ENCODE measurements around the gene ADPRS.

The ADPRS gene

GRCh38 chr1:36096500-36097432, 8.1 kb downstream of the ADPRS start:
- H3K27ac ChIP-seq: peak overlapping the region; percentile 15; the same call in 1 of the 2 replicates
- no peak for TF ChIP-seq CTCF (conservative IDR thresholded peaks at IDR 0.05; ENCODE audit: low read depth)
- CTCF ChIA-PET: interaction anchor here (0.5 to 1.4 kb wide), 4 partner anchors 11 to 328 kb away, joined by 3 to 7 read pairs (median 4); no protein-coding TSS in a partner anchor
- POLR2A ChIA-PET (ENCODE audit: low non-redundant PET): interaction anchor here (0.9 kb wide), 1 partner anchor 54 kb away, joined by 3 read pairs; no protein-coding TSS in a partner anchor
- no peak for DNase-seq (ENCODE audit: low spot score)

- no peak for TF ChIP-seq CTCF (conservative IDR thresholded peaks at IDR 0.05; ENCODE audit: low read depth)
- H3K27ac ChIP-seq: 0 out of 2 replicates have a peak overlapping the region, but pooled peaks have one; percentile 15
- ChIA-PET POLR2A (ENCODE audit: low non-redundant PET) (interaction anchor here (0.9 kb wide), 1 partner anchor 53 kb away, joined by 3 read pairs; no protein-coding TSS in a partner anchor), CTCF (interaction anchor here (0.6 to 1.4 kb wide), 6 partner anchors 9 to 270 kb away, joined by 3 to 7 read pairs (median 3); no protein-coding TSS in a partner anchor)
- no peak for DNase-seq (ENCODE audit: low spot score)
These were observed 9.2 kb downstream of the ADPRS start for GRCh38 chr1:36097693-36098585.

- peak overlapping the region; percentile 38 for H3K27ac ChIP-seq
- ChIA-PET POLR2A (ENCODE audit: low non-redundant PET) (no interaction called here), CTCF (interaction anchor here (0.6 to 0.7 kb wide), 3 partner anchors 89 to 269 kb away, joined by 3 read pairs; no protein-coding TSS in a partner anchor)
- no peak for DNase-seq (ENCODE audit: low spot score)
- no peak for TF ChIP-seq CTCF (conservative IDR thresholded peaks at IDR 0.05; ENCODE audit: low read depth)
These were observed 10.1 kb downstream of the ADPRS start for GRCh38 chr1:36098650-36099365.

- ChIA-PET POLR2A (ENCODE audit: low non-redundant PET) (no interaction called here), CTCF (interaction anchor here (0.6 to 2.1 kb wide), 8 partner anchors 16 to 200 kb away, joined by 3 to 11 read pairs (median 4); partner anchors contain the start of gene TRAPPC3)
- peak; percentile 86 for TF ChIP-seq CTCF (conservative IDR thresholded peaks at IDR 0.05; ENCODE audit: low read depth)
- peak; percentile 76 for DNase-seq (ENCODE audit: low spot score)
- peak overlapping the region; percentile 38 for H3K27ac ChIP-seq
These were observed 11.1 kb downstream of the ADPRS start for GRCh38 chr1:36099681-36100341.

GRCh38 chr1:36100376-36100775, 11.7 kb downstream of the ADPRS start:
- TF ChIP-seq CTCF (conservative IDR thresholded peaks at IDR 0.05; ENCODE audit: low read depth): no peak
- DNase-seq (ENCODE audit: low spot score): no peak
- H3K27ac ChIP-seq: peak overlapping the region; percentile 38; the same call in 1 of the 2 replicates
- ChIA-PET POLR2A (ENCODE audit: low non-redundant PET) (interaction anchor here (0.6 kb wide), 1 partner anchor 8 kb away, joined by 9 read pairs; no protein-coding TSS in a partner anchor), CTCF (interaction anchor here (0.6 to 2.1 kb wide), 8 partner anchors 8 to 199 kb away, joined by 3 to 11 read pairs (median 4); partner anchors contain the start of gene TRAPPC3)
